ENCODE measurements around the gene FCSK.

Gene FCSK

DNA sequence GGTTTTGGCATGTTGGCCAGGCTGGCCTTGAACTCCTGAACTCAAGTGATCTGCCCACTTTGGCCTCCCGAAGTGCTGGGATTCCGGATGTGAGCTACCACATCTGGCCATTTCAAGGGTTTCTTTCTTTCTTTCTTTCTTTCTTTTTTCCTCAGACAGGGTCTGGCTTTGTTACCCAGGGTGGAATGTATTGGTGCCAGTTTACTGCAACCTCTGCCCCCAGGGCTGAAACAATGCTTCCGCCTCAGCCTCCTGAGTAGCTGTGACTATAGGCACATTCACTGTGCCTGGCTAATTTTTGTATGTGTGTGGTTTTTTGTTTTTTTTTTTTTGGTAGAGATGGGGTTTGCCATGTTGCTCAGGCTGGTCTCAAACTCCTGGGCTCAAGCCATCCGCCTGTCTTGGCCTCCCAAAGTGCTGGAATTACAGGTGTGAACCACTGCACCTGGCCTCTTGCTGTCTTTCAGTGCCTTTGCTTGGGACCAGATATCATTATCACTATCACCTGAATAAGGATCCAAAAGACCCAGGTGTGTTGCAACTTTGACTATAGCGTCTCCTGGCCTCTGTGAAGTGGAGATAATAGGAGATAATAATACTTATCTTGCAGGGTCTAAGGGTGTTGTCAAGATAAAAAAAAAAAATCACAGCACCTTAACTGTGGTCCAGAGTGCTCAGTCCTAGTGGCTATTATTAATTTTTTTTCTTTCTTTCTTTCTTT lies 3.2 kb downstream of the FCSK start:
- DNase-seq: no peak

GRCh38 chr16:70460737-70461261 lies 6.4 kb downstream of the FCSK start:
- no peak for DNase-seq

GRCh38 chr16:70463235-70463634 lies 8.8 kb downstream of the FCSK start:
- DNase-seq: no peak

DNA sequence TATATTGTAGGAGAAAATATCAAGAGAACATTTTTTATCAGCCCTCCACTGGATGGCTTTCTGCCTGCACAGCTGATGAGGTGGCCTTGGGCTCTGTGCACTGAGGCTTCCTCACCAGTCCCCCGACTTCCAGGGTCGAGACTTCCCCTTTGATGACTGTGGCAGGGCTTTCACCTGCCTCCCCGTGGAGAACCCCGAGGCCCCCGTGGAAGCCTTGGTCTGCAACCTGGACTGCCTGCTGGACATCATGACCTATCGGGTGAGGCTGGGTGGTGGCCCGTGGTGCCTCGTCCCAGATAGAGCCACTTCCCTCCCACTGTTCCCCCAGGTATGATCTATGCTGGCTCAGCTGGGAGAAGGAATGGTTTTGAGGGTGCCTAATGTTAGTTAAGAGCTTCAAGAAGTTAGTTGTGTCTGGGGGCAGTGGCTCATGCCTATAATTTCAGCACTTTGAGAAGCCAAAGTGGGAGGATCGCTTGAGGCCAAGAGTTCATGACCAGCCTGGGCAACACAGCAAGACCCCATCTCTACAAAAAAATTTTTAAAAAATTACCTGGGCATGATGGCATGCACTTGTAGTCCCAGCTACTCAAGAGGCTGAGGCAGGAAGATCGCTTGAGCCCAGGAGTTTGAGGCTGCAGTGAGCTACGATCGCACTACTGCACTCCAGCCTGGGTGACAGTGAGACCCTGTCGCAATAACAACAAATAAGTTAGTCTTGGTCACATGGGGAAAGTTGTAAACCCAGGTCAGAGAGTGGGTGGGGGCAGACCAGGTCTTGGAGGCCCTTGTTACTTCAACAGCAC lies 11.8 kb downstream of the FCSK start:
- DNase-seq: no peak

DNA sequence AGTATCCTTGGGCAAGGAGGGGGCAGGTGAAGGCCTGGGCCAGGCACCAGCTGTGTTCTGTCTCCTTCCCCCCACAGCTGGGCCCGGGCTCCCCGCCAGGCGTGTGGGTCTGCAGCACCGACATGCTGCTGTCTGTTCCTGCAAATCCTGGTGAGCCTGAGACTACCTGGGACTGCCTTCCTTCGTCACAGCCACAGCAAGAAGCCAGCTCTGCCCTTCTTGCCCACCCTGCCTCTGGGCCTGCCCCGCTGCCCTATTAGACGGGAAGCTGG lies 12.3 kb downstream of the FCSK start:
- no peak for DNase-seq

GRCh38 chr16:70467113-70467512 lies 12.7 kb downstream of the FCSK start:
- no peak for DNase-seq

- no peak for DNase-seq
These were observed 13.2 kb downstream of the FCSK start for GRCh38 chr16:70467608-70468007.

DNA sequence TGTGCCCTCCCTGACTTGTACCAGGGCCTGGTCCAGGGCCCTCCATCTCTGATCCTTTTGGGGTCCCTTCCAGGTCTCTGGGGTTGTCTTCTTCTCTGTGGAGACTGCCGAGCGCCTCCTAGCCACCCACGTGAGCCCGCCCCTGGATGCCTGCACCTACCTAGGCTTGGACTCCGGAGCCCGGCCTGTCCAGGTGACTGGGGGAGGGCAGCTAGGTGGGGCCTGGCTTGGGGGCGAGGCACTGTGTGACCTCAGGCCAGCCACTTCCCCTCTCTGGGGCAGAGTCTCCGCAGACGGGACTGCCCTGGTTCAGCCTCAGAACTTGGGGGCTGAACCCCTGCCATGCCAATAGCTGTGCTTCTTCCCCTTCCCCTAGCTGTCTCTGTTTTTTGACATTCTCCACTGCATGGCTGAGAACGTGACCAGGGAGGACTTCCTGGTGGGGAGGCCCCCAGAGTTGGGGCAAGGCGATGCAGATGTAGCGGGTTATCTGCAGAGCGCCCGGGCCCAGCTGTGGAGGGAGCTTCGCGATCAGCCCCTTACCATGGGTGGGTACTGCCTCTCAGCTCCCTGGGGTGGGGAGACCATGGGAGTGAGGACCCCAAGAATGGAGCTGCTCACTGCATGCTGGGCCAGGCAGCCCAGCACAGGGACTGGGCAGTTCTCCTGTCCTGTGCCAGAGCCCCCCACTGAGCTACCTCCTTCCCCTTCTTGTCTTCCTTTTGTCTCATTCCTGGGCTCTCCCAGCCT lies 14.6 kb downstream of the FCSK start:
- no peak for DNase-seq

- DNase-seq: no peak
These were observed 15.9 kb downstream of the FCSK start for GRCh38 chr16:70470141-70470926.

DNA sequence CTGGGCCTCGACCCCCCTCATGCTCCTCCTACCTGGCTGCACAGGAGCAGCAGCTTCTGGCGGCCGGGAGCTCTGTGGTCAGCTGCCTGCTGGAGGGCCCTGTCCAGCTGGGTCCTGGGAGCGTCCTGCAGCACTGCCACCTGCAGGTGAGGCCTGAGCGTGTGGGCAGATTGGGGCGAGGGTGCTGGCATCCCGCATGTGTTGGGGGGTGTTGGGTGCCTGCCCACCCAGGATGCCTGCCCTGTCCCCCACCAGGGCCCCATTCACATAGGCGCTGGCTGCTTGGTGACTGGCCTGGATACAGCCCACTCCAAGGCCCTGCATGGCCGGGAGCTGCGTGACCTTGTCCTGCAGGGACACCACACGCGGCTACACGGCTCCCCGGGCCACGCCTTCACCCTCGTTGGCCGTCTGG lies 16.5 kb downstream of the FCSK start:
- DNase-seq: no peak

DNA sequence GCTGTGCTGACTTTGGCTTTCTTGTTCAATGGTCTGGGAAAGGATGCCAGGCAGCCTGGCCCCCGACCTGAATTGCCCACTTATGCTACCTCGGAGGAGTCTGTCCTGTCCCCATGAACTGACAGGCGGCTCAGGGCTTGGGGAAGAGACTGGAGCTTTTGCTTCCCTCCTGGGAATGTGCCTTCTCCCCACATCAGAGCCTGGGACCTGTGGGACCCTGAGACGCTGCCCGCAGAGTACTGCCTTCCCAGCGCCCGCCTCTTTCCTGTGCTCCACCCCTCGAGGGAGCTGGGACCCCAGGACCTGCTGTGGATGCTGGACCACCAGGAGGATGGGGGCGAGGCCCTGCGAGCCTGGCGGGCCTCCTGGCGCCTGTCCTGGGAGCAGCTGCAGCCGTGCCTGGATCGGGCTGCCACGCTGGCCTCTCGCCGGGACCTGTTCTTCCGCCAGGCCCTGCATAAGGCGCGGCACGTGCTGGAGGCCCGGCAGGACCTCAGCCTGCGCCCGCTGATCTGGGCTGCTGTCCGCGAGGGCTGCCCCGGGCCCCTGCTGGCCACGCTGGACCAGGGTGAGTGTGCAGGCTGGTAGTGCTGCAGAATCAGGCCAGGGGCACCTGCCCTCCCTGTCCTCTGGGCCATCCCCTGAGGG lies 18.5 kb downstream of the FCSK start:
- no peak for DNase-seq

DNA sequence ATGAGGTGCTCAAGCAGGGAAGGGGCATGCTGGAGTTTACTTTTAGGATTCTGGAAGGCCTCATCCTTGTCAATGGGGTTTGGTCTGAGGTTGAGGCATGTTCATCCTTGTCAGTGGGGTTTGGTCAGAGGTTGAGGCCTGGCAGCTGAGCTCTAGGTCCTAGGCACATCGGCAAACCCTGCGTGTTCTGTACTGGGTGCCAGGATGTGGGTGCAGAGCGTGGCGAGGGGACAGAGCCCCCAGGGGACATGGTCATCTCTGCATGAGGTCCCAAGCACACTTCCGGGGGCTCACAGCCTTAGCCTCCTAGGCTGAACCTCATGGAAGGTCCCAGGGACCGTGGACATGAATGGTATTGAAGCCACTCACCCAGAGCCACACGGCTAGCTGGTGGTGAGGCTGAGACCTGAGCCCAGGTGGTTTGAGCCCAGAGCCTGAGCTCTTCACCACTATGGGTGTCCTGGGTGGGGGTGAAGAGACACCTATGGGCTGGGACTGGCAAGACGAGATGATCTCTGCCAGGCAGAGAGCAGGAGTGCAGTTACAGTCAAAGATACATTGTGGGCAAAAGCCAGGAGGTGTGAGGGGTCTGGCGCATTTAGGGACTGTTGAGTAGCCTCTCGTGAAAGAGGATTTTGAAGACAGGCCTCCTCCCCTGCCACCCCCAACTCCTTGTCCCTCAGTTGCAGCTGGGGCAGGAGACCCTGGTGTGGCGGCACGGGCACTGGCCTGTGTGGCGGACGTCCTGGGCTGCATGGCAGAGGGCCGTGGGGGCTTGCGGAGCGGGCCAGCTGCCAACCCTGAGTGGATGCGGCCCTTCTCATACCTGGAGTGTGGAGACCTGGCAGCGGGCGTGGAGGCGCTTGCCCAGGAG lies 19.3 kb downstream of the FCSK start:
- DNase-seq: no peak

- no peak for DNase-seq
These were observed 20.1 kb downstream of the FCSK start for GRCh38 chr16:70474320-70475053.

GRCh38 chr16:70475054-70475871 lies 20.9 kb downstream of the FCSK start:
- no peak for DNase-seq

DNA sequence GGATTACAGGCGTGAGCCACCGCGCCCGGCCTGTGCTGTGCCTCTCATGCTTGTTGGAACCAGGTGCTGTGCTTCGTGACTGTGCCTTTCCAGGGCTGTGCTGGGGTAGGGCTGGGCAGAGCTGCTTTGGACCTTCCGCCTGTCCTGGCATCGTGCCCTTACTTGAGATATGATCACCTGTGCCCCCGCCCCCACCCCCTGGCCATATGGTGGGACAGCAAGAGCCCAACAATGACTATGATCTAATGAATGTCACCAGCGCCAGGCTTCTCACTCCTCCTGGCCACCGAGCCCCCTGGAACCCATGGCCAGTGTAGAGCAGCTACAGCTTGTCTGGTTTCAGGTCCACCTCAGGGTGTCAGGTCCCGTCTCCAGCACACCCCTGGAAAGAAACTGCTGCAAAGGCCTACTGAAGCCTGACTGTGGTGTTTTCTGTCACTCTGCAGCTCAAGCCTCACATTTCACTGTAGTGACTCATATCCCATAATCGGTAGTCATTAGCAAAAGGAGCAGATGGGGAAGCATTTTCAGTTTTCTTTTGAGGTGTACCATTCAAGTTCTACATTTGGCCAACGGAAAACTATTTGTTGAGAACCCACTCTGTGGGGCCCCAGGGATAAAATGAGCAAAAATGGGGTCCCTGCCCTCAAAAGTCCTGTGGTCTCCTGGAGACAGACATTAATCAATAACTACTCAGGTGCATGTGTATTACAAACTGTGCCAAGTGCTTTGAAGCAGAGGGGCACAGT lies 22.1 kb downstream of the FCSK start:
- peak; percentile 71 for DNase-seq

- no peak for DNase-seq
These were observed 23.8 kb downstream of the FCSK start for GRCh38 chr16:70478169-70478568.

- no peak for DNase-seq
These were observed 24.5 kb downstream of the FCSK start for GRCh38 chr16:70478912-70479341.
